ENCODE data around the gene KIAA0040.

KIAA0040 gene

GRCh38 chr1:175210744-175211143 lies 18.2 kb upstream of the KIAA0040 start:
- TF ChIP-seq GATA3 (IDR thresholded peaks at IDR 0.05; ENCODE audit: low read depth, low read length): no peak
- no peak for TF ChIP-seq GATA2 (IDR thresholded peaks at IDR 0.05; ENCODE audit: low read depth, low read length)

DNA sequence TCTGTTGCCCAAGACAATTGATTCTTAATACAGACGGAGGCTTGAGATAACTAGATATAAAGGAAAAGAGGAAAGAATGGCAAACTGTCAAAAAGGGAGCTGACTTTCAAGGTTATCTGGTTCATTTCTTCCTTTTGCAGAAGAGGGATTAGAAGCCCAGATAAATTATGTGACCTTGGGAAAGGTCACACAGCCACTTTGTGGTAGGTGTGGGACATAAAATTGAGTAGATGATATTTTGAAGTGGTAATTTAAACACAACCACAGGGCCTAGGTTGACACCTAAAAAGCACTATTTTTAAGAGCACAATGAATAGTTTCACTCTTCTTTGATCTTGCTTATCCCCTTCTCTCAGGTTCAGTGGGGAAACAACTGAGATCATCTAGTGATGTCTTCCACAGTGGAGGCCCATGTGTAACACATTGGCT lies 16.9 kb upstream of the KIAA0040 start:
- TF ChIP-seq GATA2 (IDR thresholded peaks at IDR 0.05; ENCODE audit: low read depth, low read length) (no peak), GATA3 (IDR thresholded peaks at IDR 0.05; ENCODE audit: low read depth, low read length) (no peak)

DNA sequence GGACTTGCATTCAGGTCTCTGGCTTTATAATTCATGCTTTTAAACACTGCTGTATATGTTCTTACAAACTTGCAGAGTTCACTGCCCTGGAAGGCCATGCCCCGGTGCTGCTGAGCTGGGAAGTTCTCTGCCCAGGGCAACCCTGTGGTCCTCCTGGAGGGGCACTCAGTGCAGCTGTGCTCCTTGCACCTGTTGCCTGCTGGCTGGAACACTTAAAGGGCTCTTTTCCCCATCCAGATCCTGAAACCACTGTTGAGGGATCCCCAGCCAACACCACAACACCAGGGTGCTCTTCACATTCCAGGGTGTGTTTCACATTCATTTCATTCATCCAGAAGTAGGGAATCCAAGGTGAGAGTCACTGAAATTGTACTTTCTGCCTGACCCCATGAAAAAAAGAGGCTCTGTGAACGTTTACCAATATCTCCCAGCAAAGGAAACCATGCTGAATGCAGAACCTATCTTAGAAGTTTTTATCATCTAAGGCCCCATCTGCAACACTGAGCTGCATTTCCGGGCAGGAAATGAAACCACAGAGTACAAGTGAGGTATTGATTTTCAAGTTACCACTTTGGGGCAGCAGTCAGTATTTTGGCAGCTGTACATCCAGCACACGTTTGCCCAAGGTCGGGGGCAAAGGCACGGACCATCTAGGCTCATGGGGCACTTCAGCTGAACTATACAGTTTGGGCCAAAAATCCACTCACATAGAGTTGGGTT lies 16.4 kb upstream of the KIAA0040 start:
- TF ChIP-seq GATA2 (IDR thresholded peaks at IDR 0.05; ENCODE audit: low read depth, low read length) (no peak), GATA3 (IDR thresholded peaks at IDR 0.05; ENCODE audit: low read depth, low read length) (no peak)

DNA sequence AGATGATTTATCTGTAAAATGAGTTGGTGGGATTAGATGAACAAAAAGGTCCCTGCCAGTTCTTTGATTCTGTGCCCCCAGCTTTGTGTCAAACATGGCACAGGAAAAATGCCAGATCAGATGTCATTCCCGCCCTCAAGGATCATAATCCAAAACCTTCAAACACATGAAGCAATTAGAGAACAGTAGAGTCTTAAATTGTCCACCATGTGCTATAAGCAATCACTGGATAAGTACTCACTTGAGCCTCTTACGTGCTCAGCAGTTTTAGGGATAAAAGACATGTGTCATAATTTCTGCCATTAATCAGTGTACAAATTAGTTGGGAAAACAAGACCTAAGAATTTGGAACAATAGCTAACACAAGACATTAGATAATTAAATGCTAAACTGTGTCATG lies 15.4 kb upstream of the KIAA0040 start:
- TF ChIP-seq GATA2 (IDR thresholded peaks at IDR 0.05; ENCODE audit: low read depth, low read length) (no peak; the same call in 1 of the 2 replicates), GATA3 (IDR thresholded peaks at IDR 0.05; ENCODE audit: low read depth, low read length) (no peak)

GRCh38 chr1:175206687-175207086 lies 14.1 kb upstream of the KIAA0040 start:
- TF ChIP-seq GATA2 (IDR thresholded peaks at IDR 0.05; ENCODE audit: low read depth, low read length) (no peak), GATA3 (IDR thresholded peaks at IDR 0.05; ENCODE audit: low read depth, low read length) (no peak)

GRCh38 chr1:175204330-175204729 lies 11.8 kb upstream of the KIAA0040 start:
- TF ChIP-seq GATA2 (IDR thresholded peaks at IDR 0.05; ENCODE audit: low read depth, low read length) (no peak), GATA3 (IDR thresholded peaks at IDR 0.05; ENCODE audit: low read depth, low read length) (no peak)

DNA sequence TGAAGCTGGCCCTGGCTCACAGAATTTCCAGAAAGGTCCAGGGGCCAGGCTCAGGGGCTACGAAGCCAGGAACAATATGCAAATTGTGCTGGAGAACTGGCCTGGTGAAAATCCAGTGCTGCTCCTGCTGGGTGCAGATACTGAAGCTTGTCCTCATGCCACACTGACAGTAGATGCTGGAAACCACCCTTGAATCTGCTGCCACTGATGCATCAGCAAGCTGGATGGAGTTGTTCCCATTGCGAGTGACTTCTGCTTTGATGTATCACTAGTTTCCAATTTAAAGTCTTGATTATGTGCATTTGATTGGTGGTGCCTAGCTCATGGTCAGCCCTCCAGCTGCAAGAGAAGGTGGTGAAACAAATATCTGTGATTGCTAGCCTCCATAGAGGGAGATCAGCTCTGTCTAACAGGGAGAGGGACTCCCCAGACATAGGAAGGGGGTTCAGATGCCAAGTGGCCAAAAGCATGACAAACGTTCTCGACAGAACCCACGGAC lies 11.0 kb upstream of the KIAA0040 start:
- TF ChIP-seq GATA2 (IDR thresholded peaks at IDR 0.05; ENCODE audit: low read depth, low read length) (no peak), GATA3 (IDR thresholded peaks at IDR 0.05; ENCODE audit: low read depth, low read length) (no peak)

- no peak for TF ChIP-seq GATA3 (IDR thresholded peaks at IDR 0.05; ENCODE audit: low read depth, low read length)
- no peak for TF ChIP-seq GATA2 (IDR thresholded peaks at IDR 0.05; ENCODE audit: low read depth, low read length)
Measured at GRCh38 chr1:175200678-175201521, 8.3 kb upstream of the KIAA0040 start.

DNA sequence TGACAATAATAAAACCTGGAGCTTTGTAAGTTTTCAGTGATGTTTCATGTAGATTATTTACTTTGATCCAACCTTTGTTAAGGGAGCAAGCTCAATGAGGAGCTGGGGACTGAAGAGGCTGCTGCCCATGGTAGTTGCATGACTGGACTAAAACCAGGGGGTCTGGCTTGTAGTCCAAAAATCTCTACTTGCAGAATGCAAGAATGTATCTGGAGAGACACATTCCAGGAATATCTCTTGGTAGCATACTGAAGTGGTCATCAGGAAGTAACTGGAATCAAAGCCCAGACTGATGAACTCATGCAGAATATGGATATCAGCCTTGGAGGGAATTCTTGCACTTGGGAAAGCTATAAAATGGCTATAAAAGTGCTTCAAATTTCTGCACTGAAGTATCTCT lies 5.8 kb upstream of the KIAA0040 start:
- no peak for TF ChIP-seq GATA3 (IDR thresholded peaks at IDR 0.05; ENCODE audit: low read depth, low read length)
- TF ChIP-seq GATA2 (IDR thresholded peaks at IDR 0.05; ENCODE audit: low read depth, low read length): no peak; the same call in 1 of the 2 replicates

- no peak for TF ChIP-seq GATA3 (IDR thresholded peaks at IDR 0.05; ENCODE audit: low read depth, low read length)
- no peak for TF ChIP-seq GATA2 (IDR thresholded peaks at IDR 0.05; ENCODE audit: low read depth, low read length)
Measured at GRCh38 chr1:175197531-175197930, 5.0 kb upstream of the KIAA0040 start.

- TF ChIP-seq GATA3 (IDR thresholded peaks at IDR 0.05; ENCODE audit: low read depth, low read length) (no peak), GATA2 (IDR thresholded peaks at IDR 0.05; ENCODE audit: low read depth, low read length) (no peak)
Measured at GRCh38 chr1:175195798-175196197, 3.2 kb upstream of the KIAA0040 start.

GRCh38 chr1:175195281-175195680 lies 2.7 kb upstream of the KIAA0040 start:
- TF ChIP-seq GATA3 (IDR thresholded peaks at IDR 0.05; ENCODE audit: low read depth, low read length) (no peak), GATA2 (IDR thresholded peaks at IDR 0.05; ENCODE audit: low read depth, low read length) (no peak)

DNA sequence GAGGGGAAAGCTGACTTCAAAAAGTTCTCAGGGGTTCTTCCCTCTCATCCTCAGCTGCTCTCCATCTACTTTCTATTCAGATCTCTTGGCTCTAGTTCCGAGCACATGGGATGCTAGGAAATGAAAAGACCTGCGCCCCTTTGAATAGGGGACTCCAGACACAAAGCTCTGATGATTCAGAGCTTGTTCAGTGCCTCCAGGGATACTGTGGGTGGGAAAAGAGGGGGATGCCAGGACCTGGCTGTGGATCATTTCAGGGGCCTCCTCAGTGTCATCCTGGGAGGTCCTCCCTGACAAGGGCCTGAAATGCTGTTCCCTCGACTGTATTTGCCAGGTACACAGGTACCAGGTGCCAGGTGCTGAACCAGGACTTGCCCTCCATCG lies 943 bp upstream of the KIAA0040 start:
- TF ChIP-seq GATA3 (IDR thresholded peaks at IDR 0.05; ENCODE audit: low read depth, low read length): no peak
- no peak for TF ChIP-seq GATA2 (IDR thresholded peaks at IDR 0.05; ENCODE audit: low read depth, low read length)

GRCh38 chr1:175192111-175192629 lies 406 bp downstream of the KIAA0040 start:
- TF ChIP-seq GATA3 (IDR thresholded peaks at IDR 0.05; ENCODE audit: low read depth, low read length) (no peak), GATA2 (IDR thresholded peaks at IDR 0.05; ENCODE audit: low read depth, low read length) (no peak)

Data from SH-SY5Y (cell line).